NCI-H1417 treated with DMSO at 0.1 percent for 48 hours (cell line): ENCODE results near the gene DNASE1L1.

Source experiments
- DNase-seq: peaks from one replicate; lab custom pipeline; 2025; lab: John Stamatoyannopoulos, UW

The DNASE1L1 gene

GRCh38 chrX:154382483-154383069 is 26.5 kb downstream of the DNASE1L1 start:
- DNase-seq, result no peak

DNA sequence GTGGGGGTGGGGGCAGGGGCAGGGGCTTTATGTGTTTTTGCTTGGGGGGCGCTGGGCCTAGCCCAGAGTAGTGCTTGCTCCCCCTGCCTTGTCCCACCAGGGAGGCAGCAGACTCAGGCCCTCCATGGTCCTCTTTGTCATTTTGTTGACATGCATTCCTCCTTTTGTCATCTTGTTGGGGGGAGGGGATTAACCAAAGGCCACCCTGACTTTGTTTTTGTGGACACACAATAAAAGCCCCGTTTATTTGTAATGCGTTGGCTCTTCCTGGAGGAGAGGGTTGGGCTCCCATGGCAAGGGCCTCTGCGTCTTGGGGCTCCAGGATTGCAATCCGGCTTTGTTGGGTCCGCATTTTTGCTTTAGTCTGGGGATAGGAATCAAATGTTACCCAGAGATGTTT is 27.8 kb downstream of the DNASE1L1 start:
- no peak for DNase-seq

DNA sequence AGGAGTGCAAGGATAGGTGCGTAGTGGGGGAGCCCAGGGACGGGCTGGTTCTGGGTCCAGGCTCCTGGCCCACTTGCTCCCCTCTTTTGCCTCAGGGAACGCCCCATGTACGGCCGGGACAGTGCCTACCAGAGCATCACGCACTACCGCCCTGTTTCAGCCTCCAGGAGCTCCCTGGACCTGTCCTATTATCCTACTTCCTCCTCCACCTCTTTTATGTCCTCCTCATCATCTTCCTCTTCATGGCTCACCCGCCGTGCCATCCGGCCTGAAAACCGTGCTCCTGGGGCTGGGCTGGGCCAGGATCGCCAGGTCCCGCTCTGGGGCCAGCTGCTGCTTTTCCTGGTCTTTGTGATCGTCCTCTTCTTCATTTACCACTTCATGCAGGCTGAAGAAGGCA is 28.3 kb downstream of the DNASE1L1 start:
- DNase-seq, result no peak

DNA sequence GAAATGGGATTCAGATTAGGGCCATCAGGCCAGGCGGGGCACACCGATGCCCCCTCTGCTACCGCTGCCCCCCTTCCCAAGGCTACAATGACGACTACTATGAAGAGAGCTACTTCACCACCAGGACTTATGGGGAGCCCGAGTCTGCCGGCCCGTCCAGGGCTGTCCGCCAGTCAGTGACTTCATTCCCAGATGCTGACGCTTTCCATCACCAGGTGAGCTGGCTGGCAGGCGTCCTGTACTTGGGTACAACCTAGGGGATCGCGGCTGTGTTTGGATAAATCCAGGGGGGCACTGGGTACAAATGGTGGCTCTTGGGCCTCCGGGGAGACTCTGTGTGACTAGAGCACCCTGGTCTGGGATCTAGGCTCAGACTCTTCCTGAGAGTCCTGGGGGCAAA is 28.9 kb downstream of the DNASE1L1 start:
- DNase-seq, result no peak

GRCh38 chrX:154379569-154379951 is 29.5 kb downstream of the DNASE1L1 start:
- DNase-seq, result no peak

DNA sequence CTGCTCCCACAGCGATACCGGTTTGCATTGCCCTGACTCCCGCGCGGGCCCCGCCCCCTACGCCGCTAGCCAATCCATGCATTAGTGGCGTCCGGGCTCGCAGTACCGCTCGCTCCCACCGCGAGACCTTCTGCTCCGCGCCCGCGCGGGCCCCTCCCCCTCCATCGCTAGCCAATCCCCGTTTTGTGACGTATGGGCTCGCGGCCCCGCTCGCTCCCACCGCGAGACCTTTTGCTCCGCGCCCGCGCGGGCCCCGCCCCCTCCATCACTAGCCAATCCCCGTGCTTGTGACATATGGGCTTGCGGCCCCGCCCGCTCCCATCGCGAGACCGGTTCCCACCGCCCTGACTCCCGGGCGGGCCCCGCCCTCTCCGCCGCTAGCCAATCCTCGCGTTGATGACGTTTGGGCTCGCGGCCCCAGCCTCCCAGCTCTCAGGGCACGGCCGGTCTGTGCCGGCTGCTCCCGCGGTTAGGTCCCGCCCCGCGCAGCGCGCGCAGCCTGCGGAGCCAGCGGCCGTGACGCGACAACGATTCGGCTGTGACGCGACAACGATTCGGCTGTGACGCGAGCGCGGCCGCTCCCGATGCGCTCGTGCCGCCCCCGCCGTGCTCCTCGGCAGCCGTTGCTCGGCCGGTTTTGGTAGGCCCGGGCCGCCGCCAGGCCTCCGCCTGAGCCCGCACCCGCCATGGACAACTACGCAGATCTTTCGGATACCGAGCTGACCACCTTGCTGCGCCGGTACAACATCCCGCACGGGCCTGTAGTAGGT is 30.1 kb downstream of the DNASE1L1 start, which contains the start of gene EMD:
EMD (plus strand) TSS at position 497 of the 770 bp plus-strand sequence; CDS start at position 687, 190 bp downstream.
- peak; percentile 94 for DNase-seq

GRCh38 chrX:154378059-154378798 is 30.8 kb downstream of the DNASE1L1 start:
- DNase-seq, result no peak

DNA sequence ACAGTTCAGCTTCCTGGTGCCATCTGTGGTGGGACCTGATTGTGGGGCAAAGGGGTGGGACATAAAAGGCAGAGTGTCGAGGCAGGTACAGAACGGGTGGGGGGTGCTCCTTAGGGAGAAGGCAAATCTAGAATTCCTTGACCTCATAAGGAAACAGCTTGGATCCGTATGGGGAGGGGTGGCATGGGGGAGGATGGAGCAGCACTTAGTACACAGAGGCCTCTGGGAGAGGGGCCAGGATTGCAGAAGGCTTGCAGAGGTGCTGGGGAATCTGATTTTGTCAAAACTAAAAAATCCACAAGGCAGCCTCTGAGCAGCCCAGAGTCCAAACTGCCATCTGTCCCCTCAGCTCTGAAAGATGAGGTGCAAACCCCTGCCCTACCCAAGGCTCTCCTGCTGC is 32.3 kb downstream of the DNASE1L1 start:
- no peak for DNase-seq

DNA sequence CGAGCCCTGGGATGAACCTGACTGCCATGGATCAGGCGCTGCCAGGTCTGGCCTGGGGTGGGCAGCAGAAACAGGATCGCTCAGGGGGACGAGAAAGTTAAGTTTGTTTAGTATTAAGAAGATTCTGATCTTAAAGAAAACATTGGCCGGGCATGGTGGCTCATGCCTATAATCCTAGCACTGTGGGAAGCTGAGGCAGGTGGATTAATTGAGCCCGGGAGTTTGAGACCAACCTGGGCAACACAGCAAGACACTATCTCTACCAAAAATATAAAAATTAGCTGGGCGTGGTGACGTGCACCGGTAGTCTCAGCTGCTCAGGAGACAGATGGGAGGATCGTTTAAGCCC is 33.9 kb downstream of the DNASE1L1 start:
- DNase-seq, result no peak

GRCh38 chrX:154374313-154375155 is 34.5 kb downstream of the DNASE1L1 start, which contains the start of gene FLNA:
FLNA (minus strand) TSS chrX:154374634; CDS start chrX:154371245, 3,389 bp downstream.
- no peak for DNase-seq

- peak; percentile 5 for DNase-seq
These were observed 35.4 kb downstream of the DNASE1L1 start for GRCh38 chrX:154373340-154374306.

DNA sequence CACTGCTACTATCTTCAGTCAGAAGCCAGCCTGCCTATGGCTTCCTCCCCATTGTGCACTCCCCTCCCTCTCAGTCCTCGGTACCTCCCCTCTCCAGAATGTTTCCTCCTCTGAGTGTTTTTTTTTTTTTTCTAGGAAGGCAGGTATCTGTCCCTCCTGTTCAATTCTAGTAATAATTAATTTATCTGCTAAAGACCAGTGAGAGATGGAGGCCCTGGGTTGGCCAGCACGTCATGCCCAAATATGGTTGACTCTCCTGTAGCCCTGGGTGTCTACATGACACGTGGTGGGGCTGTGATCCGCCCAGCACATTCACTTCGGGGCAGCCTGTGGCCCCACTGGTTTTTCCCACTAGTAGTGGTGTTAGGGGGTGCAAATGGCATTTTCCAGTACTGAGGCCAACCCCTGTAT is 36.4 kb downstream of the DNASE1L1 start:
- no peak for DNase-seq

GRCh38 chrX:154371789-154372300 is 37.2 kb downstream of the DNASE1L1 start:
- DNase-seq, result no peak

DNA sequence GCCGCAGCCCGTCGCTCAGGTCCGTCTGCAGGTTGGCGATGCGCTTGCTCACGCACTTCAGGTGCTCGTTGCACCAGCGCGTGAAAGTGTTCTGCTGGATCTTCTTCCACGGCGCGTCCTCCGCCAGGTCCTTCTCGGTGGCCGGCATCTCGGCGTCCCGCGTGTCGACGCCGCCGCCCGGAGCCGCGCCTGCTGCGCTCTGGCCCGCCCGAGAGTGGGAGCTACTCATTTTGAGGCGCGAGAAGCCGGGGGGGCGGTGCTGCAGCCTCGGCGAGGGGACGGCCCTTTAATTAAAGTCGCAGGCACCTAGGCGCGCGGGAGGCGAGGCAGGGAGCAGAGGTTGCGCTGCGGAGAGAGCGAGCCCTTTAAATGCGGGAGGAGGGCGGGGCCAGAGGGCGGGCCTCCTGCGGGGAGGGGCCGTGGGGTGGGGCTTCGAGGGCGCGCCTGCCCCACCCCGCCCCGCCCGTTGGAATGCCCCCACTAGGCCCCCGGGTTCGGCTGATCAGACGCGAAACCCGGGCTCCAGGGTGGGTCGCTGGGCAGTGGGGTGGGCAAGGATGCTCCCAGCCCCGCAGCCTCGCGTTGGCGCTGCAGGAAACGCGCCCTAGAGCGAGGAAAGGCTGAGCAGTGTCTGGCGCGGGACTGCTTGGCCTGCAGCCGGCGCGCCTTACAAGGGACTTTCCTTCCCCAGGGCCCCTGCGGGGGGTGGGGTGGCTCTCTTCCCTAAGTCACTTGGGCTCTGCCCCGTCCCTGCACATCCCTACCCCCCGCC is 37.9 kb downstream of the DNASE1L1 start:
- DNase-seq, result peak; percentile 35

- DNase-seq, result no peak
These were observed 38.6 kb downstream of the DNASE1L1 start for GRCh38 chrX:154370300-154371016.

GRCh38 chrX:154369449-154370299 is 39.4 kb downstream of the DNASE1L1 start:
- DNase-seq, result no peak

GRCh38 chrX:154368630-154369448 is 40.2 kb downstream of the DNASE1L1 start:
- no peak for DNase-seq
